Right lobe of liver (tissue), 6 donors: Measurements from ENCODE around the gene GRIA1. TPM values are rescaled to one million over a fixed set of nuclear protein-coding genes. Genes with fewer than 3 reads are reported as not detected.

Experiments
- ATAC-seq, 4 donors: fragments of 200-7000 bp; cut with Tn5 transposase; one replicate each; pipeline ENCODE4 v1.9.1; 2020; ENCODE audit warnings: mild to moderate bottlenecking in 4 of 4, moderate library complexity in 4 of 4
- DNase-seq, 3 donors: peaks; one replicate each; pipeline ENCODE4 v3.0.0-alpha.2; 2020
- H3K27ac ChIP-seq, 3 donors: fragments of 200-600 bp; one replicate each; pipeline ENCODE4 v1.8.0; 2022
- H3K27me3 ChIP-seq, 2 donors: fragments of 200-600 bp; one replicate each; pipeline ENCODE4 v1.8.0; 2022
- H3K36me3 ChIP-seq, 4 donors: fragments of 200-600 bp; sonication (generic) in 1 of 4; one replicate each; pipeline versions ENCODE4 v1.5.1 to v1.8.0; 2017 to 2022; ENCODE audit warnings: control low read depth in 1 of 4
- H3K4me1 ChIP-seq, 4 donors: fragments of 200-600 bp; sonication (generic) in 1 of 4; one replicate each; pipeline versions ENCODE4 v1.5.1 to v1.8.0; 2017 to 2022; ENCODE audit warnings: control low read depth in 1 of 4
- H3K4me3 ChIP-seq, 3 donors: fragments of 200-600 bp; one replicate each; pipeline ENCODE4 v1.8.0; 2022
- H3K9me3 ChIP-seq, 4 donors: fragments of 200-600 bp; sonication (generic) in 1 of 4; one replicate each; pipeline versions ENCODE4 v1.5.1 to v1.8.0; 2017 to 2022; ENCODE audit warnings: control low read depth in 1 of 4
- CTCF ChIP-seq, 4 donors: fragments of 200-600 bp in 3 of 4; fragments of 450-650 bp in 1 of 4; IDR thresholded peaks; one replicate each; pipeline versions ENCODE4 v1.5.1 to v1.8.0; 2016 to 2022; ENCODE audit warnings: antibody characterized with exemption in 4 of 4, mild to moderate bottlenecking in 2 of 4
- POLR2A ChIP-seq: fragments of 450-650 bp; IDR thresholded peaks from one replicate; pipeline ENCODE4 v1.6.1; 2017; ENCODE audit warnings: antibody characterized with exemption, mild to moderate bottlenecking
- WGBS: methylation state at CpG from one replicate; pipeline ENCODE4 v1.1.6; 2018; ENCODE audit warnings: low coverage, low lambda C conversion rate; ENCODE audit not compliant: insufficient coverage; ENCODE audit errors: missing lambda C conversion rate; 5-methylcytosine and 5-hydroxymethylcytosine counted together
- intact Hi-C, 2 donors: fragments of 100-400 bp; cut with DNase I; formaldehyde crosslinking; loops; one replicate each; pipeline versions ENCODE4 v1.11.2 to v1.14.1; 2022
- total RNA-seq, 6 experiments: library from RNA; depleted of rRNA in 2 of 6; stranded (reverse); fragments of >200 nt in 2 of 6; fragmentation: NEBNext Ultra II Directional in 3 of 6; extraction: Animal tissue kit (Norgen Biotek cat#: 25700) in 3 of 6; gene quantifications; one replicate each; pipeline versions ENCODE4 v1.1.0 to v1.2.4, GENCODE V29; 2016 to 2023
- donor health status: DM: no; HTN: yes; CAD: no.
- donor health status: DM: no; HTN: no; CAD: no.
- donor health status: DM: no; HTN: no; CAD: no.
- donor health status: DM: no; HTN: yes; CAD: no.
- donor health status: DM: no; HTN: yes; CAD: no.

Gene GRIA1
- total RNA-seq, 6 experiments from 2014 or later, result not detected

DNA sequence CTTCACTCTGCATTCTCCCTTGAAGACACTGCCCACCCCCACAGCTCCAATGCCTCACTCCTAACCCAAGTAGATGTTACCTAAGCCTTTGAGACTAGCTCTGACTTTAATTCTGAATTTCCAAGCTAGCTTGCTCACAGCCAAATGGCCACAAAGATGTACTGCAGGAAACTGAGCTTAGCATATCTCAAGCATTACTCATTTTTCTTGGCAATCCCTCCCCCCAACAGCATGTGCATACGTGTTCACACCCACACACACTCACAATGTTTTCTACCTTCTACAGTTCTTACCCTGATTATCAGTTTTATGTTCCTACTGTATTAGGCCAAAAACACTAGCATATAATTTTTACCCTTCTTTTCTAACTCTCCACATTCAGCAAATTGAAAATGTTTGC, 13.7 kb upstream of the GRIA1 start:
- intact Hi-C loops, result no loop called here
- Histone ChIP-seq H3K4me1 (no peaks in the 10 kb centered on the region), H3K27me3 (no peaks in the 10 kb centered on the region), H3K36me3 (no peaks in the 10 kb centered on the region), H3K4me3 (no peak overlapping the region), H3K9me3 (peaks cover 0 to 2% (median 0%) of the 10 kb centered on the region in 4 donors), H3K27ac (no peak overlapping the region)
- DNase-seq (no peak), ATAC-seq (peak in 1 of 4 donors; percentile 21)
- WGBS, result 42% methylated on average over 1 of the region's 1 CpG
- TF ChIP-seq POLR2A (no peak), CTCF (IDR thresholded peaks at IDR 0.05) (no peak)

DNA sequence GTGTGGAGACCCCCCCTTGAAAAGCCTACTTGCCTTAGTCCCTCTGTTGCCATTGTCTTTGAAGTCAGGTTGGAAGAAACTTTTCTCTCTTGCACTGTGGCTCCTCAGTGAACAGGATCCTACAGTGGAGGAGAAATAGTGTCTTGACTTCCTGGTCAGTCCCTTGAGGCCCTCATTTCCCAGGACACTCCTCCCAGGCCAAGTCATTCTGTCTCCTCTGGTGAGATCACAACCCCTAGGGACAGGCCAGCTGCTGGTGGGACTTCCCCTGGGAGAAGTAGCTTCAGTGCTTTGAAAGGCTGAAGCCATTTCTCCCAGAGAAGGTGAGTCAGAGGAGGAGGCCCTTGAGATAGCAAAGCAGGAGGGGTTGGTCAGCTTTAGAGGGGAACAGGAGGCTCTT, 10.1 kb upstream of the GRIA1 start:
- H3K27ac ChIP-seq, result no peak overlapping the region
- ATAC-seq, result no peak
- no peaks in the 10 kb centered on the region for H3K9me3 ChIP-seq
- no peaks in the 10 kb centered on the region for H3K36me3 ChIP-seq
- intact Hi-C loops, result no loop called here
- no peak overlapping the region for H3K4me3 ChIP-seq
- no peak for TF ChIP-seq POLR2A
- DNase-seq, result no peak
- no peaks in the 10 kb centered on the region for H3K27me3 ChIP-seq
- H3K4me1 ChIP-seq, result no peaks in the 10 kb centered on the region

GRCh38 chr5:153483482-153483881, 7.0 kb upstream of the GRIA1 start:
- WGBS, result 61% methylated on average over 4 of the region's 4 CpGs
- Histone ChIP-seq H3K9me3 (no peaks in the 10 kb centered on the region), H3K27me3 (no peaks in the 10 kb centered on the region), H3K36me3 (no peaks in the 10 kb centered on the region), H3K4me1 (no peaks in the 10 kb centered on the region), H3K4me3 (no peak overlapping the region), H3K27ac (no peak overlapping the region)
- DNase-seq (no peak), ATAC-seq (no peak)
- intact Hi-C loops, result no loop called here
- TF ChIP-seq CTCF (IDR thresholded peaks at IDR 0.05), result no peak

- Histone ChIP-seq H3K27me3 (no peaks in the 10 kb centered on the region), H3K36me3 (no peaks in the 10 kb centered on the region), H3K9me3 (no peaks in the 10 kb centered on the region), H3K27ac (no peak overlapping the region), H3K4me1 (no peaks in the 10 kb centered on the region), H3K4me3 (no peak overlapping the region)
- no peak for ATAC-seq
- intact Hi-C loops, result no loop called here
- DNase-seq, result no peak
- TF ChIP-seq POLR2A (no peak), CTCF (IDR thresholded peaks at IDR 0.05) (no peak)
- 65% methylated on average over 2 of the region's 2 CpGs for WGBS
These were observed 4.8 kb upstream of the GRIA1 start for GRCh38 chr5:153485641-153486040.

DNA sequence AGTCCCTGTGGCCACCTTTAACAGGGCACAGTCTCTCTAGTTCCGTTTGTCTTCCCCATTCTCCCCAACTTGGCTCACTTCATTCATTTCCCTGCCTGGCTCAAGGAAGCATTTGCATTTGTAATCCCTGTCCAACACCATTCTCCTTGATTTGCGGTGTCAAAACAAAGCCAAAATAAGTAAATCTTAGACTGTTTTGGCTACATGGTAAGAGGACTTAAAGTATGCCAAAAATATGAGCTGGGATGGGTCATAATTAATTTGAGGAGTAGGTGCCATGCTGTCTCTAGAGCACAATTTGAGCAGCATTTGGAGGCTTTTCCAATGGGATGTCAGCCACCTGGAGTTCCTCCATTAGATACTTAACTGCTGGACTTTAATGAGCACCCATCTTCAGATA, 3.7 kb upstream of the GRIA1 start:
- Histone ChIP-seq H3K27me3 (no peaks in the 10 kb centered on the region), H3K4me3 (no peak overlapping the region), H3K27ac (no peak overlapping the region), H3K36me3 (no peaks in the 10 kb centered on the region), H3K4me1 (no peaks in the 10 kb centered on the region), H3K9me3 (no peaks in the 10 kb centered on the region)
- 63% methylated on average over 2 of the region's 2 CpGs for WGBS
- no peak for ATAC-seq
- no peak for DNase-seq
- intact Hi-C loops, result no loop called here
- TF ChIP-seq CTCF (IDR thresholded peaks at IDR 0.05) (no peak), POLR2A (no peak)
